LoVo (cell line): ENCODE measurements around the gene MNT.
A peak's percentile ranks its signal among the peaks of the same experiment; 100 is the strongest.

Experiments used
- DNase-seq: peaks from one replicate; pipeline ENCODE4 v3.0.0-alpha.2; 2016; ENCODE audit warnings: low spot score

The MNT gene

DNA sequence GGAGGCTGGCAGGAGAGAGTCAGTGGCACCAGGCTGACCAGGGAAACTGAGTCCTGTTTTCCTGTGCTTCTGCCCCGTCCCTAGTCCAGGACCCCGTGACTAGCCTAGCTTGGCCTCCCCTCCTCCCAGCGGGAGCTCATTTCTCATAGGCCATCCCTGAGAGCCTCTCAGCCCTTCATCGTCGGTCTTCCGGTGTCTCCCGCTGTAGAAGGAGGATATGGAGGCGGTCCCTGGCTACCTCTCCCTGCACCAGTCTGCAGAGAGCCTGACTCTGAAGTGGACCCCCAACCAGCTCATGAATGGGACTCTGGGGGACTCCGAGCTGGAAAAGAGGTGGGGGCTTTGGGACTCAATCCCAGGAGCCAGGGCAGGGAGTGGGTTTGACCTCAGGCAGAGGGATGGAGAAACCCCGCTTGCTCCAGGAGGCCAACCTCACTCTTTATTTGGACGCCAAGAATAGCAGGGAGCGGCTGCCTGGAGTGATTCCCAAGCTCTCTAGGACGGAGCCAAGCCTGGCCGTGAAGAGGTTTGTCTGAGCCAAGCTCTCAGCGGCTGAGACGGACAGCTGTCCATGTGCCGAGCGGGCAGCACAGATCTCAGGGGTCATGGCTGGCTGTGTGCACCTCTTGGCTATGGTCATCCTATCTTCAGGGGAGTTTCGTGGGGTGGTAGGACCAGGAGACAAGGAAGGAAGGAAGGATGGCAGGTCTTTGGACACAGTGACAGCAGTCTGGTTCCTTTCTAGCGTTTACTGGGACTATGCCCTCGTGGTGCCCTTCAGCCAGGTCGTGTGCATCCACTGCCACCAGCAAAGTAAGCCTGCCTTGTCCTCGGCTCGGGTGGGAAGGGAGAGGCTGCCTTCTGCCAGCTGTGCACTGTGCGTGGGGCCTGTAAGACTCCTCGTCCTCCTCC is 36.8 kb downstream of the MNT start:
- DNase-seq, result no peak

DNA sequence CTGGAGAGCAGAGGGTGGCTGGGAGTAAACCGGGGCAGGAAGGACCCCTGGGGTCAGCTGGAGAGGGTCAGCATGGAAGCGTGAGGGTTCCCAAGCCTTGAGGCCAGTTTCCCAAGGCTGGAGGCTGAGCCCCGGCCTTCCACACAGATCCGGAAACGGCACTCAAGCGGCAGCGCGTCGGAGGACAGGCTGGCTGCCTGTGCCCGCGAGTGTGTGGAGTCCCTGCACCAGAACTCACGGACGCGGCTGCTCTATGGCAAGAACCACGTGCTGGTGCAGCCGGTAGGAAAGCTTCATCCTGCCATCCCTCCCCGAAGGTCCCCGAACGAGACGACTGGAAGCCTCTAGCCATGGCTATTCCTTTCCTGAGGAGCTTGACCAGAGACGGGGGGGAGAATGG is 37.5 kb downstream of the MNT start:
- no peak for DNase-seq

DNA sequence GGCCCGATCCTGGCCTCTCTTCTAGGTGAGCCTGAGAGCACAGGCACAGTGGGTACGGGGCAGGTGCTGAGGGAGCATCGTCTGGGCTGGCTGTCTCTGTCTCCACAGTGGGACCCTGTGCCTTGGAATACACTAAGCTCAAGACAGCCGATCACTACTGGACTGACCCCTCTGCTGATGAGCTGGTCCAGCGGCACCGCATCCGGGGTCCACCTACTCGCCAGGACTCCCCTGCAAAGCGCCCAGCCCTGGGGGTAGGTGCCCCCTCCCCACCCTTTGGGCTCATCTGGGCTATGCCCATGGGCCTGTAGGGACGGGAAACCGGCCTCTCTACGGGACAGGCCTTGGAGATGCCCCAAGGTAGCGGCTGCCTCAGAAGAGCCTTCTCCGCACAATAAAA is 38.0 kb downstream of the MNT start:
- DNase-seq, result no peak

DNA sequence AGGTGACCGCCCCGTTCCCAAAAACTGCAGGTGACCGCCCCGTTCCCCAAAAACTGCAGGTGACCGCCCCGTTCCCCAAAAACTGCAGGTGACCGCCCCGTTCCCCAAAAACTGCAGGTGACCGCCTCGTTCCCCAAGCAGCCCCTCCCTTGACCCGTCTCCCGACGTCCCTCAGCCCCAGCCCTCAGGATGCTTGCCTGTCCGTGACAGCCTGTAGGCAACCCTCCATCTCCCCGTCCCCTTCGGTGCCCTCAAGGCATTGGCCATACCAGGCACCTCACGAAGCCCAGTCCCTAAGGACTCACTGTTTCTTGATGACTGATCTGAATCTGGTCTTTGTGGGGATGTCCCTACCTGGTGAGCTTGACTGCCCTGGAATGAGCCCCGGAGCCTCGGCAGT is 38.4 kb downstream of the MNT start:
- DNase-seq, result no peak

DNA sequence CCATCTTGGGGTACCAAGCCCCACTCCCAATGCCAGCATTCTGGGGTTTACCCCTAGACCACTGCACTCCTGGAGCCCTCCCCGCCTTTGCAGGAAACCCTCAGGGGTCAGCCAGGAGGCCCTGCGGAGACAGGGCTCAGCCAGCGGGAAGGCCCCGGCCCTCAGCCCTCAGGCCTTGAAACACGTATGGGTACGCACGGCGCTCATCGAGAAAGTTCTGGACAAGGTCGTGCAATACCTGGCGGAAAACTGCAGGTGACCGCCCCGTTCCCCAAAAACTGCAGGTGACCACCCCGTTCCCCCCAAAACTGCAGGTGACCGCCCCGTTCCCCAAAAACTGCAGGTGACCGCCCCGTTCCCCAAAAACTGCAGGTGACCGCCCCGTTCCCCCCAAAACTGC is 38.8 kb downstream of the MNT start:
- no peak for DNase-seq

DNA sequence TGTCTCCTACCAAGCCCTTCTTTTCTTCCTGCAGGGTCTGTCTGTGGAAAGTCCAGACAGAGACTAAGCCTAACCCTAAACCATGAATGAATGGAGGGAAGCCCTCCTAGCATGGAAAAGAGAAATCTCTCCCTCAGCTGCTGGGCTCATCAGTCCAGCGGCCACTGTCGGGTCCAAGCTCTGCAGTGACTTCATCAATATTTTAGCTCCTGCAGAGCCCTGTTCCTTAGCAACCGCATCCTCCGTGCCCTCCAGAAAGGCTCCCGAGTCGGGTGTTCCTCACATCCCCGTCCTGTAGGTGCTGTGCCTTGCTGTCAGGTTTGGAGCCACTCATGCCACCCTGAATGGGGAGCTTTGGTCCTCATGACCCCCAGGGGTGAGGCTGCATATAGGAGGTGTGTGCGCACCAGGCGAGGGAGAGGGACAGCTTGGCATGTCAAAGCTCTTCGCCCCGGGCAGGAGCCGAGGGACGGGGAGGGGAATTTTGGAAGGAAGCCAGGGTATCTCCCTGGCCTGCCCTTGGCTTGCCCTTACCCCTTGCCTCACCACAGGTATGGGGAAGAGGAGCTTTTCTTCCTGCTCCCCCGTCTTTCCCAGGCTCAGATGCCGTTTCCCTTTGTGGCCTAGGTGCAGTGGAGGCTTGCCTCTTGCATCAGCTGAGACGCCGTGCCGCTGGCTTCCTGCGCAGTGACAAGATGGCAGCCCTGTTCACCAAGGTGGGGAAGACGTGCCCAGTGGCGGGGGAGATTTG is 39.7 kb downstream of the MNT start:
- DNase-seq, result no peak

DNA sequence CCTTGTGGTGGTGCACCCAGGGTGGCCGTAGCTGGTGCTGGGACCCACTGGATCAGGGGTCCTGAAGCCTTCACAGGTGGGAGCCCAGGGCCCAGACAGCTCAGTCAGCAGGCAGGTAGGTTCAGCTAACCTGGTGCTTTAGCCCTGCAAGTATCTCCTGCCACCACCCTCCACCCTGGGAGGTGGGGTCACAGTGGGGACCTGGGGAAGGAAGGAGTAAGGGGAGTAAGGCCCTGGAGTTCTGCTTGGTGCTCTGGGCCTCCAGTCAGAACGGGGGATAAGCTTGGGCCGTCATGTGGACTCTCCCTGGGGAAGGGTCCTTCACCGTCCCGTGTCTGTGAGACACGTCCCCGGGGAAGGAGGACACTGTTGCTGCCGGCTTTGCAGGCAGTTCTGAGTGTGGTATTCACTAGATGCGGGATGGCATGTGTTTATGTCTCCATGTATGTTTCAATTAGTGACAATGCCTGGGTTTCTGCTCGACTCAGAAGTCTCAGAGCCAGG is 42.9 kb downstream of the MNT start:
- no peak for DNase-seq

DNA sequence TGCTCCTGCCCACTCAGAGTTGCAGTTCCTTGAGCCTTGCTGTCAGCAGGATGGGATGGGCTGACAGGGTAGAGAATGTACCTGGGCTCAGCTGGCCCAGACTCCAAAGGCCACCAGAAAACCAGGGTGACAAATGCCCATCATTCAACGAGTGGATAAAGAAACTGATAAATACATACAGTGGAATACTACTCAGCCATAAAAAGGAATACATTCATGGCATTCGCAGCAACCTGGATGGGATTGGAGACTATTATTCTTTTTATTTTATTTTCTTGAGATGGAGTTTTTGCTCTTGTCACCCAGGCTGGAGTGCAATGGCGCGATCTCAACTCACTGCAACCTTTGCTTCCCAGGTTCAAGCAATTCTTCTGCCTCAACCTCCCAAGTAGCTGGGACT is 43.6 kb downstream of the MNT start:
- no peak for DNase-seq

DNA sequence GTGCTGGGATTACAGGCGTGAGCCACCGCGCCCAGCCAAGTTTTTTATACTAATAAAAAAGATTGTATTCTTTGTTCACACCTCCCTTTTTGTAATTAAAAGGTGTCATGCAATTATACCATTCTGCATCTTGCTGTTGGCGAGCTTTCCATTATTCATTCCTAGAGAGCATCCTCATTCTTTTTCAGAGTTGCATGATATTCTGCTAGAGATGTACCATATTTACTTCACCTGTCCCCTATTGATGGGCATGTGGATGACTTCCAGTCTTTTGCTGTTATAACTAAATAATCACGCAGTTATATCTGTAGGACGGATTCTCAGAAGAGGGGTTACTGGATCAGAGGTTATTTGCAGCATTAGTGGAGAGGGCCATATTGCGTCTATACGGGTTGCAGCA is 46.5 kb downstream of the MNT start:
- DNase-seq, result no peak

DNA sequence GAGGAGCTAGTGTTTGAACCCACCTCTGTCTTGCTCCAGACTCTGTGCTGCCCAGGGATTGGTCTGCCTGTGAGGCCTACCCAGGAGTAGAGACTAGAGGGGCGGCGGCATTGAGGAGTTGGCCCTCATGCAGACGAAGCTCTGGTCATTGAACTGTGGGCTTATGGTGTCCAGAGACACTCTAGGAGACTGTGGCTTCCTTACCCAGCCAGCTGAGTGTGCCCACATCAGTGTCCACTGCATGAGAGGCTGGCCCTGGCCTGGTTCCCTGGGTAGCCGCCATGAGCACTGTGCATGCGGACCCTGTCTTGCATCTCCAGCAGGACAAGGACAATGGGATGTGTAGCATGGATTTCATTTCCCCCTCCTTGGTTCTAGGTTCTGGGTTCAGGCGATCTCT is 49.6 kb downstream of the MNT start:
- DNase-seq, result no peak

DNA sequence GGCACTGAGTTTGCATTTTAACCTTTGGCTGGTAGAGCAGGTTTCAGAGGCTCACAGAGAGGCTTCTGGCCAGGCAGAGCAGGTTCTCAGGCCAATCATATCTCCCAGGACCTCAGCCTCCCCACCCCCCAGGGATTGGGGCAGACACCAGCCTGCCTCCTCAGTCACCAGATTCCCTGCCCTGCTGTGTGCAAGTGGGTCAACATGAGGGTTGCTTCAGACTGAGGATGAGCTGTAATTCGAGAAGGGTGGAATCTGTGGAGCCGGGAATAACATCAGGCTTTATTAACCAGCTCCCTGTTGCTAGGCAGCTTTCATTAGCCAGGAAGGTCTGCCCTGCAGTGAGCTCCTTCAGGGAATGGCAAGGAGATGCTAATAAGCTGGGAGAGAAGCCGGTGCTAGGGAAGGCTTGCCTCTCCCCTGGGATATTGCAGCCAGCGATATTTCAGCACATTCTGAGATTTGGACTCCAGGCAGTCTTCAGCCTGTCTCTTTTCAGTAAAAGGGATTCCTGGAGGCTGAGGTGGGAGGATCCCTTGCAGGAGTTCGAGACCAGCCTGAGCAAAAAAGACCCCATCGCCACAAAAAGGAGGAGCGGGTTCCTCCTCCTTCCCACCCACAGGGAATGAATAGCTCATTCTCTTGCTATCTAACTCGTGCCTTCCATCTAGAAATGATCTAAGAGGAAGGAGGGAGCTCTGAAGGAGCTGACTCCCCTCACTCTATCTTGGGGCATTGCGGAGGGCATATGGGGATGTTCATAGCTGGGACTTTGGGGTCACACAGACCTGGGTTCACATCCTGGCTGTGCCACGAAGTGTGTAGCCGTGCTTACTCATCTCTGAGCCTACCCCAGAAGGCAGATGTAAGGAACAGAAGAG is 52.8 kb downstream of the MNT start:
- DNase-seq, result no peak

DNA sequence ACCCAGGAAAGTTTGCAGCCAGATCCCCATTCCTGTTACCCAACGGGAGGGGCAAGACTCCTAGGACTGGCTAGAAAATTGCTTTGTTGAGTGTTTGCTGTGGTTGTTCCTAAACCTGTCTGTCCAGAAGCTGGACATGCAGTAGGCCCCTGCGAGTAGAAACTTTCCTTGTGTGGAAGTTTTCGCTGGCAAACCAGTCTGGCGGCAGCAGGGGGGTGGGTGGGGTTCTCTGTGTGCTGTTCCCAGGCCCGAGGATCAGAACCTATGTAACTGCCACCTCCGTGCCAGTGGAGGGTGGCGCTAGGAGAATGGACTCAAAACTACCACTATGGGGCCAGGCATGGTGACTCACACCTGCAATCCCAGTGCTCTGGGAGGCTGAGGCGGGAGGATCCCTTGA is 54.4 kb downstream of the MNT start:
- no peak for DNase-seq

DNA sequence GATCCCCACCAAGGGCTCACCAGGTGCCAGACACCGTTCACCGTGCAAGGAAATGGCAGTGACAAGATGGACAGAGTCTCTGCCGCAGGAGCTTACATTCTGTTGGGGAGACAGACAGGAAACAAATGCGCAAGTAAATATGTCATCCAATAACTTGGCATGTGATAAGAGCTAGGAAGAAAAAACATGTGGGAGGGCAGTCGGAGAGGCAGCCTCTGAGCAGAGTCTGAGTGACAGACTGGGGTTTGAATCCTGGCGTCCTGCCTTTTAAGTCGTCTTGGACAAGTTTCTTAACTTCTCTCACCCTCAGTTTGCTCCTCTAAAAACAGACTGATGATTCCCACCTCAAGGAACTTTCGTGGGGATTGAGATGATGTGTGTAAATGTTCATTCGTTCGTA is 56.3 kb downstream of the MNT start:
- DNase-seq, result no peak

DNA sequence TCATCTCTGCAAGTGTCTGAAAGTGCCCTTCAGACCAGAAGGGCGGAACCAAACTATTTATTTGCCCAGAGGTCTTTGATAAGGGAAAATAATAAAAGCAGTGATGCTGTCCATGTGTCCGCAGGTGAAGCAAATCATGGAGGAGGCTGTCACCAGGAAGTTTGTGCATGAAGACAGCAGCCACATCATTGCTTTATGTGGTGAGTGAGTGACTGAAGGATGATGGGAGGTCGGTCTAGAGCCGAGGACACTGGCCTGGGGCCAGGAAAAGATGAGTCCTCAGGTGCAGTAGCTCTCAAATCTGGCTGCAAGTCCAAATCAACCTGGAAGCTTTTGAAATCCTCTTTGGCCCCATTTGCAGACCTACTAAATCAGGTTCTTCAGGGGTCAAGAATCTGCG is 57.4 kb downstream of the MNT start:
- no peak for DNase-seq

DNA sequence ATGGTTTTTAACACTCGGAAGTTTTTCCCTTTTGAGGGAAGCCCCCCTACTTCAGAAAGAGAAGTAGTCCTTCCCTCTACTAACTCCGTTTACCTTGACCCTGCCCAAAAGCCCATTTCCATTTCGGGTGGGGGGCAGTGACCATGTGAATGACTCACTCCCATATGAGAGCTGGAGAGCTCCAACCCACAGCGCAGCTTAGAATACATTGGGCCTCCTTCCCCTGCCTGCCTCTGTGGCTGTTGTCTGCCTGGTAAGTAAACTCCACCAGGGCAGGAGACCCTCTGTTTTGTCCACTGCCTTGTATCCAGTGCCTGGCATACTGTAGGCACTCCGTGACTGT is 62.6 kb downstream of the MNT start:
- no peak for DNase-seq

DNA sequence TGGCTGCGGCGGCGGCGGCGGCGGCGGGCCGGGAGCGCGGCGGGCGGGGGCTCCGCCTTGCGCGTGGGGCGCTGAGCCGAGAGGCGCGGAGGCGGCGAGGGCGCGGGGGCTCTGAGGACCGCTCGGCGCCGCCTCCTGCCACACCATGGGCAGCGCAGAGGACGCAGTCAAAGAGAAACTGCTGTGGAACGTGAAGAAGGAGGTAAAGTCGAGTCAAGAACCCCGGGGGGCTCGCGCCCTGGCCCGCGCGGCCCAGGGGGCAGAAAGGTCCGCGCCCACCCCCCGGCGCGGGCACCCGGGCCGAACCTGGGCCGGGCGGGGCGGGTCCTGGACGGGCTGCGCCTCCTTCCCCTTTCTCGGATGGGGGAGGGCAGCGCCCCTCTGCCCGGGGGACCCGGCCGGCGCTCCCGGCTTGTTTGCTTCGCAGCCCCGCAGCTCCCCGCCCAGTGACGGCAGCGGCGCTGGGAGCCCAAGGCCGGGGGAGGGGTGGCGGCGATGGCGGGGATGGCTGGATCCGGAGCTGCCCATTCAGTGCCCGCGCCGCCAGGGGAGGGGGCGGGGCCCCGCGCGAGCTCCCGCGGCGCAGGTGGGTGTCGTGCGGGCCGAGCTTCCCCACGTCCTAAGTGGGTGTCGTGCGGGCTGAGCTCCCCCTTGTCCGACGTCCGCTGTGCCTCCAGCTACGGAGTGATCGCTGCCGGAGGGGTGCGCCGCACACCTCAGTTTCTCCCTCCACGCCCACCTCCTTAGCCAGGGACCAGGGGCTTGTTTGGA is 63.1 kb downstream of the MNT start:
- DNase-seq, result peak; percentile 61

DNA sequence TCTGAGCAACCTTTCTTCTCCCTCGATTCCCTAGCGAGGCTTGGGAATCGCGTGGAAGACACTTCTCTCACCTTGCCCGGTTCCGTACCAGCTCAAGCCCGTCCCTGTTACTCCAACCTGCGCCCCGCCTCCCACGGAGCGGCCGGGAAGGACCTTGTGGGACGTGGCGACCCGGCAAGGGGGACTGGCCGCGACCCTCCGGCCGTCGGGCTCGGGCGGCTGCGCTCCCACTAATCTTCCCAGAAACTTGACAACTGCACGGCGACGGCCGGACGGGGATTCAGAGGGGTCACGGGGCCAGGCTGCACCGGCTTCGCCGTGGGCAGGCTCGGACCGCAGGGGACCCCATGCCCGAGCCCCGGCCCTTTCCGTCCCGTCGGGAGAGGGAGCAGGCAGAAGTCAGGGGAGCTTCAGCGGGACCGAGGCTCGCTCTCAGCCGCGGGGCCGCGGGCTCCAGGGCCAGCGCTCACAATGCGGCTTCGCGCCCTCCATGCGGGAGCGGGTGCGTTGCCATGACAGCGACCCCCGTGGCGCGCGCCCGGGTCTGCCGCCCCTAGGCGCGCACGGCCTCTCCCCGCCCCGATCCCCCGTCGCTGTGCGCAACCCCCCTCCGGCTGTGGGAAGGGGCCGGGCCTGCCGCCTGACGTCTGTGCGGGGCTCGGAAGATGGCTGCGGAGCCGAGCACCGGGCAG is 63.9 kb downstream of the MNT start, which contains the start of gene SGSM2:
SGSM2 (plus strand) TSS at position 650 of the 692 bp plus-strand sequence. CDS start 188 bp downstream, outside the sequence.
- peak; percentile 48 for DNase-seq

DNA sequence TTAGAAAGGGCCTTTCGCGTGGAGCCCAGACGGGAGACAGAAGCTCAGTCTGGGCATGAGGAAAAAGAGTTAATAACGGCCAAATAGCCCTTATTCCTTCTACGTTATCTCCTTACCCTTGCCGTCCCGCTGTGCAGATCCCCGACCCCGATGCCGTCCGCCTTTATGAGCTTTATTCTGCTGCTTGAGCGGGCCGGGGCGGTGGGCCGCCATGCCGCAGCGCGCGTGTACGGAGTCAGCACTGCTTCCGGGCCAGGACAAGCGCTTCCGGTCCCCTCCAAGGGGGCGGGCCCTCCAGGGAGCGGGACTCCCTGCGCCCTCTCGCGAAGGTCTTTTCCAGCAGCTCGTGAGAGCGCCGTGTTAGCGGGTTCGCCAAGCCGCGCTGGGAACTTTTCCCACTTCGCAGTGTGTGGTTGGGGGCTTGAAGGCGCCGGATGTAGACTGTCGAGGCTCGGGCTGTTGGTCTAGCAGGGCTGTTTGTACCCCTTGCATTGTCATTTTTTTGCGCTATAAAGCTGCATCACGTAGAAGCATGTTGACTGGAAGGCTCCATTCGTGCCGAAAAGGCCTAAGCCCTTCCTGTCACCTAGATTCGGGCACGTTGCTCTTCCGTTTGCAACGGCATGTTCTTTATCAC is 64.5 kb downstream of the MNT start, which contains the start of gene TSR1:
TSR1 (minus strand) TSS at position 243 of the 637 bp plus-strand sequence; CDS start at position 213, 30 bp downstream.
- peak; percentile 90 for DNase-seq

DNA sequence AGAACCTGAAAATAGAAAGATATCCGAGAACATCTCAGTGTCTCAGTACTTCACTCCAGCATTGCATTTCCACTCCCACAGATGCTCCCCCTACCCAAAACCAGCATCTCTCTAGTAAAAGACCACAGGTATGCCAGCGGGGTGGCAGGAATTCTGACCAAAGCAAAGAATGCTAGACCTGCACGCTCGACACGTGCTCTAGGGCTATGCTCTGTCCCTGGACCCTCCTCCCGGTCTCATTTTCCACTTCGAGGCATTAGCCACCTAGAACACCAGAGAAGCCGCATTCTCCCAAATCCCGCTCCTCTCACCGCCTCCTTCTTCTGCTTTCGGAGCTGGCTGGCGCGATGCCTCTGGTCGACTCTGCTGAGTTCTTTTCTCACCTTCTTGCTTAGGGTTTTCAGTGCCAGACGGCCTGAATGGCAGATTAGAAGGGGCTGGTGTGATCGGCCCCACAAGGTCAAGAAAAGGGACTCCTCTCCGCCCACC is 65.1 kb downstream of the MNT start:
- no peak for DNase-seq
